NCI-H446 treated with DMSO at 0.1 percent for 48 hours (cell line): ENCODE measurements around the gene SEPTIN5.

ENCODE experiments used
- DNase-seq: peaks from one replicate; lab custom pipeline; 2025; lab: John Stamatoyannopoulos, UW

SEPTIN5 gene

GRCh38 chr22:19761725-19762567, 47.6 kb downstream of the SEPTIN5 start:
- peak; percentile 8 for DNase-seq

GRCh38 chr22:19762568-19763457, 48.5 kb downstream of the SEPTIN5 start:
- DNase-seq: no peak

GRCh38 chr22:19763458-19764298, 49.4 kb downstream of the SEPTIN5 start:
- no peak for DNase-seq

- no peak for DNase-seq
These were observed 49.9 kb downstream of the SEPTIN5 start for GRCh38 chr22:19764299-19764593.

- no peak for DNase-seq
These were observed 50.6 kb downstream of the SEPTIN5 start for GRCh38 chr22:19764636-19765476.

GRCh38 chr22:19765477-19766239, 51.4 kb downstream of the SEPTIN5 start:
- DNase-seq: no peak

GRCh38 chr22:19766240-19766510, 51.9 kb downstream of the SEPTIN5 start:
- no peak for DNase-seq

- DNase-seq: no peak
These were observed 52.5 kb downstream of the SEPTIN5 start for GRCh38 chr22:19766511-19767426.

- DNase-seq: no peak
These were observed 53.4 kb downstream of the SEPTIN5 start for GRCh38 chr22:19767427-19768341.

GRCh38 chr22:19769393-19769715, 55.1 kb downstream of the SEPTIN5 start:
- no peak for DNase-seq

- no peak for DNase-seq
These were observed 56.3 kb downstream of the SEPTIN5 start for GRCh38 chr22:19770349-19771220.

- no peak for DNase-seq
These were observed 58.0 kb downstream of the SEPTIN5 start for GRCh38 chr22:19772422-19772672.
